Midbrain (tissue), 1 donor: ENCODE results near the gene ZNF689.
"Not testable (repeated sequence)": the region's sequence is repeated elsewhere in the genome, so short reads cannot be mapped to it uniquely, and the experiment has no call there.

Experiments used
- DNase-seq: peaks from one replicate; lab custom pipeline; 2025; lab: John Stamatoyannopoulos, UW

The ZNF689 gene

GRCh38 chr16:30600215-30600614 is 10.0 kb downstream of the ZNF689 start:
- DNase-seq, result no peak

- no peak for DNase-seq
These were observed 17.3 kb downstream of the ZNF689 start for GRCh38 chr16:30592871-30593270.

GRCh38 chr16:30590869-30591268 is 19.3 kb downstream of the ZNF689 start:
- DNase-seq, result not testable (repeated sequence)

- not testable (repeated sequence) for DNase-seq
These were observed 20.6 kb downstream of the ZNF689 start for GRCh38 chr16:30589582-30589981.

- DNase-seq, result no peak
These were observed 21.5 kb downstream of the ZNF689 start for GRCh38 chr16:30588651-30589050.

GRCh38 chr16:30585400-30586191 is 24.6 kb downstream of the ZNF689 start, which contains the start of gene ZNF785:
TSS of gene ZNF785 (minus strand) at chr16:30585697. CDS start at chr16:30585611, 86 bp downstream.
- peak; percentile 99 for DNase-seq

GRCh38 chr16:30585022-30585399 is 25.2 kb downstream of the ZNF689 start:
- DNase-seq, result no peak

GRCh38 chr16:30582611-30583340 is 27.4 kb downstream of the ZNF689 start:
- DNase-seq, result no peak

GRCh38 chr16:30581457-30581856 is 28.7 kb downstream of the ZNF689 start:
- no peak for DNase-seq

GRCh38 chr16:30574678-30575077 is 35.5 kb downstream of the ZNF689 start:
- DNase-seq, result no peak

- peak; percentile 97 for DNase-seq
These were observed 38.5 kb downstream of the ZNF689 start, which contains the start of gene ZNF688 for GRCh38 chr16:30571445-30572322. TSS of gene ZNF688 (minus strand) at chr16:30571714. CDS start at chr16:30571629, 85 bp downstream.

GRCh38 chr16:30570636-30571444 is 39.3 kb downstream of the ZNF689 start:
- peak; percentile 35 for DNase-seq

- DNase-seq, result no peak
These were observed 40.2 kb downstream of the ZNF689 start for GRCh38 chr16:30569746-30570635.

- no peak for DNase-seq
These were observed 40.9 kb downstream of the ZNF689 start for GRCh38 chr16:30569281-30569680.

- DNase-seq, result no peak
These were observed 42.1 kb downstream of the ZNF689 start for GRCh38 chr16:30567991-30568638.

- no peak for DNase-seq
These were observed 42.8 kb downstream of the ZNF689 start for GRCh38 chr16:30567160-30567990.

- no peak for DNase-seq
These were observed 43.7 kb downstream of the ZNF689 start for GRCh38 chr16:30566531-30566930.

GRCh38 chr16:30565984-30566383 is 44.2 kb downstream of the ZNF689 start:
- DNase-seq, result no peak

GRCh38 chr16:30565526-30565925 is 44.7 kb downstream of the ZNF689 start:
- DNase-seq, result no peak
